Measurements from ENCODE around the gene VANGL1. TPM values are rescaled to one million over a fixed set of nuclear protein-coding genes. Genes with fewer than 3 reads are reported as not detected.
A peak's percentile ranks its signal among the peaks of the same experiment; 100 is the strongest.

The VANGL1 gene
- total RNA-seq, 4 donors from 2014 or later = 14.3 to 20.4 (median 17.3) TPM

- Histone ChIP-seq H3K4me3 (no peak overlapping the region), H3K27ac (peak overlapping the region in 3 of 4 donors; percentile 37 to 74 (median 58)), H3K27me3 (peaks cover 0 to 12% (median 0%) of the 10 kb centered on the region in 4 donors), H3K4me1 (peaks cover 8 to 39% (median 17%) of the 10 kb centered on the region in 3 donors), H3K9me3 (no peaks in the 10 kb centered on the region), H3K36me3 (no peaks in the 10 kb centered on the region)
- DNase-seq = no peak
- 52 to 65% methylated on average over 5 of the region's 5 CpGs for WGBS, 2 donors
- no peak for TF ChIP-seq CTCF (IDR thresholded peaks at IDR 0.05)
- TF ChIP-seq POLR2A (IDR thresholded peaks at IDR 0.05) = no peak
- intact Hi-C loops (cut with DNase I) = no loop called here
Observed at GRCh38 chr1:115713906-115714305, 72.1 kb downstream of the VANGL1 start.

- TF ChIP-seq CTCF (IDR thresholded peaks at IDR 0.05) (no peak), POLR2A (IDR thresholded peaks at IDR 0.05) (no peak)
- peaks cover 8 to 39% (median 17%) of the 10 kb centered on the region in 3 donors for H3K4me1 ChIP-seq
- DNase-seq = no peak
- intact Hi-C loops (cut with DNase I) = loop anchor here (5.0 kb wide), 1 partner anchor 53 kb away; the partner anchor contains the start of gene CASQ2
- H3K36me3 ChIP-seq = no peaks in the 10 kb centered on the region
- 0% methylated on average over 1 of the region's 1 CpG; no CpG with 5 or more reads in 1 of the 2 donors for whole genome bisulfite sequencing, 2 donors
- no peak overlapping the region for H3K4me3 ChIP-seq
- H3K9me3 ChIP-seq = no peaks in the 10 kb centered on the region
- peaks cover 0 to 11% (median 0%) of the 10 kb centered on the region in 4 donors for H3K27me3 ChIP-seq
- H3K27ac ChIP-seq = peak overlapping the region; percentile 37 to 74 (median 50)
Observed at GRCh38 chr1:115714572-115715141, 72.9 kb downstream of the VANGL1 start.

- no peak for DNase-seq
- TF ChIP-seq CTCF (IDR thresholded peaks at IDR 0.05) (peak in 5 of 6 experiments; percentile 39 to 57 (median 54)), POLR2A (IDR thresholded peaks at IDR 0.05) (no peak)
Observed at GRCh38 chr1:115717541-115717940, 75.8 kb downstream of the VANGL1 start.

GRCh38 chr1:115718011-115718754 lies 76.4 kb downstream of the VANGL1 start:
- Histone ChIP-seq H3K27me3 (no peaks in the 10 kb centered on the region), H3K4me1 (peaks cover 4 to 22% (median 13%) of the 10 kb centered on the region in 3 donors), H3K9me3 (no peaks in the 10 kb centered on the region), H3K4me3 (no peak overlapping the region), H3K36me3 (no peaks in the 10 kb centered on the region), H3K27ac (no peak overlapping the region)
- no peak for DNase-seq
- intact Hi-C loops (cut with DNase I) = loop anchor here (5.0 kb wide), 1 partner anchor 49 kb away; the partner anchor contains the start of gene CASQ2
- WGBS, 2 donors = 81% methylated on average over 3 to 5 of the region's 5 CpGs
- no peak for TF ChIP-seq POLR2A (IDR thresholded peaks at IDR 0.05)
- no peak for TF ChIP-seq CTCF (IDR thresholded peaks at IDR 0.05)

More at GRCh38 chr1:115717541-115717940, 75.8 kb downstream of the VANGL1 start:
- H3K4me3 ChIP-seq = no peak overlapping the region
- H3K4me1 ChIP-seq = peaks cover 8 to 29% (median 17%) of the 10 kb centered on the region in 3 donors
- no peaks in the 10 kb centered on the region for H3K9me3 ChIP-seq
- no peaks in the 10 kb centered on the region for H3K36me3 ChIP-seq
- H3K27ac ChIP-seq = no peak overlapping the region
- no peaks in the 10 kb centered on the region for H3K27me3 ChIP-seq
- WGBS, 2 donors = 50% methylated on average over 5 of the region's 5 CpGs
- intact Hi-C loops (cut with DNase I) = loop anchor here (5.0 kb wide), 1 partner anchor 50 kb away; the partner anchor contains the start of gene CASQ2

- TF ChIP-seq CTCF (IDR thresholded peaks at IDR 0.05) = no peak
- TF ChIP-seq POLR2A (IDR thresholded peaks at IDR 0.05) = no peak
- no peak for DNase-seq
- WGBS, 2 donors = 94 to 95% methylated on average over 7 of the region's 7 CpGs
- Histone ChIP-seq H3K4me1 (peaks cover 0 to 11% (median 3%) of the 10 kb centered on the region in 3 donors), H3K27me3 (no peaks in the 10 kb centered on the region), H3K9me3 (no peaks in the 10 kb centered on the region), H3K36me3 (no peaks in the 10 kb centered on the region), H3K27ac (no peak overlapping the region), H3K4me3 (no peak overlapping the region)
- intact Hi-C loops (cut with DNase I) = loop anchor here (5.0 kb wide), 1 partner anchor 48 kb away; the partner anchor contains the start of gene CASQ2
Observed at GRCh38 chr1:115719285-115719684, 77.5 kb downstream of the VANGL1 start.

Data from esophagus squamous epithelium (tissue), 5 donors.